Left colon (tissue), 2 donors: ENCODE measurements around the gene OVOL2. TPM values are rescaled to one million over a fixed set of nuclear protein-coding genes. Genes with fewer than 3 reads are reported as not detected.
A peak's percentile ranks its signal among the peaks of the same experiment; 100 is the strongest.
"Not testable (repeated sequence)": the region's sequence is repeated elsewhere in the genome, so short reads cannot be mapped to it uniquely, and the experiment has no call there.

Source experiments
- ATAC-seq: fragments of 200-7000 bp; cut with Tn5 transposase; one replicate; pipeline ENCODE4 v1.9.1; 2020; ENCODE audit warnings: mild to moderate bottlenecking, moderate library complexity
- DNase-seq, 2 donors: peaks; one replicate each; pipeline ENCODE4 v3.0.0-alpha.2; 2020
- intact Hi-C, 2 donors: fragments of 100-400 bp; cut with DNase I in 1 of 2; cut with micrococcal nuclease in 1 of 2; formaldehyde crosslinking; loops; one replicate each; pipeline versions ENCODE4 v1.11.2 to v1.14.0; 2022; cut with DNase I, micrococcal nuclease
- long read RNA-seq: library from polyadenylated mRNA; unstranded; transcript quantifications from one replicate; pipeline ENCODE4 v2.0.0, GENCODE V29; 2021
- total RNA-seq, 2 donors: library from RNA; stranded (reverse); fragmentation: NEBNext Ultra II Directional; extraction: Animal tissue kit (Norgen Biotek cat#: 25700); gene quantifications; one replicate each; pipeline ENCODE4 v1.2.1, GENCODE V29; 2021
- donor health status: DM: no; HTN: no; CAD: no.
- donor health status: DM: yes; HTN: yes; CAD: no.

OVOL2 gene
- total RNA-seq, result 10 to 100 TPM; 17.0 to 21.7 TPM
- long read RNA-seq, transcript OVOL2-201 (4 exons, 1,555 nt), result major isoform, 8 of 18 reads
- long read RNA-seq, partial matches to known transcripts, result 5 of 18 reads
- long read RNA-seq, other reads (novel, unspliced or antisense), result 5 of 18 reads

GRCh38 chr20:18057101-18057993 is at the start of gene OVOL2:
Gene OVOL2 (minus strand): TSS chr20:18057916. CDS start chr20:18057634, 282 bp downstream.
- DNase-seq (peak; percentile 91 to 96), ATAC-seq (peak; percentile 68)
- intact Hi-C loops, result no loop called here

DNA sequence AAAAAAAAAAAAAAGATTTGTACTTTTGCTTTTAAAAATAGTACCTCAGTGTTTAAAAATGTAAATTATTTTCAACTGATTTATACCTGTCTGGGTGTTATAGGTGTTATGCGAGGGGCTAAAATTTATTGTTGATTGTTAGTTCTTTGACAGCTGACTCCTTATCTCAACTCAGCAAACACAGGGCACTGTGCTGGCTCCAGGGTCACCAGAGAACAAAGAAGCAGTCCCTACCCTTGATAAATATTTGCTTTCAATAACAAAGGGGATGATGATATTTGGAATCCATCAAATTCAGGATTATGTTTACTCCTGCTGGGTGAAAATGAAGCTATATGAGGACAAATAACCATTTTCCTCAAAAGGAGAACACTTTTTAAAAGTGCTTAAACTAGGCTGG is 45.8 kb upstream of the OVOL2 start:
- no peak for DNase-seq
- intact Hi-C loops, result no loop called here

DNA sequence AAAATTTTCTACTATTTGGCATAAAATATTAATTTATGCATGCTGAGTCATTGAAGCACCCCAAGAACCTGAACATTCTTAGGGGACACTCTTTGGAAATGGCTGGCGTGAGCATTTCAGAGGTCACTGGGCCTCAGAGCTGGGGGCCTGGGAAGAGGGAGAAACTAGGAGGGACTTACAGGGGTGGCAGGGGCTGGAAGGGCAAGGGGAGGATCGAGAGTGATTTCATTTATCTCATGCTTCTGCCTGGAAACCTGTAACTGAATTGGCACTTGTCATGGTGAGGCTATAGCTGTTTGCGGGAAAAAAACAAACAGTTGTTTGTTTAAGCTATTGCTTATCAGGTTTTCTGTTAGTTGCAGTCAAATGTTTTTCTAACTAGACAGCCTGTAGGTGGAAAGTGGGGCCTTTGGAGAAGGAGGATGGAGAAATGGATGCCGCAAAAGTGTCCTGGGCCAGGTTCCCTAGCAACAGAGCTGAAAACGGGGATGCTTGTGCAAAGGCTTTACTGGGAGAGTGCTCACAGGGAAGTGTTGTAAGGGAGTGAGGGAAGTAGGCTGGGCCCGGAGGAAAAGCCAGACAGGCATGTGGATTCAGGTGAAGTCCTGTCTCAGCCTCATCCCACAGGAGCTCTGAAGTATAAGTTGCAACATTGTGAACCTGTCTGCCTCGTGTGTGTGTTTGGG is 43.6 kb upstream of the OVOL2 start:
- peak; percentile 30 for ATAC-seq
- DNase-seq, result no peak
- intact Hi-C loops, result no loop called here

More for the DNA sequence above, 45.8 kb upstream of the OVOL2 start:
- ATAC-seq, result peak; percentile 93

DNA sequence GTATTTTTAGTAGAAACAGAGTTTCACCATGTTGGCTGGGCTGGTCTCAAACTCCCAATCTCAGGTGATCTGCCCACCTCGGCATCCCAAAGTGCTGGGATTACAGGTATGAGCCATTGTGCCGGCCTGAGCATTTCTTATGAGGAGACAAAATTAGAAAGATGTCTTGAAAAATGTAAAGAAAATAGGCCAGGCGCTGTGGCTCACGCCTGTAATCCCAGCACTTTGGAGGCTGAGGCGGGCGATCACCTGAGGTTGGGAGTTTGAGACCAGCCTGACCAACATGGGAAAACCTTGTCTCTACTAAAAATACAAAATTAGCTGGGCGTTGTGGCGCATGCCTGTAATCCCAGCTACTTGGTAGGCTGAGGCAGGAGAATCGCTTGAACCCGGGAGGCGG is 42.9 kb upstream of the OVOL2 start:
- intact Hi-C loops, DNase-seq, ATAC-seq: not testable (repeated sequence)

DNA sequence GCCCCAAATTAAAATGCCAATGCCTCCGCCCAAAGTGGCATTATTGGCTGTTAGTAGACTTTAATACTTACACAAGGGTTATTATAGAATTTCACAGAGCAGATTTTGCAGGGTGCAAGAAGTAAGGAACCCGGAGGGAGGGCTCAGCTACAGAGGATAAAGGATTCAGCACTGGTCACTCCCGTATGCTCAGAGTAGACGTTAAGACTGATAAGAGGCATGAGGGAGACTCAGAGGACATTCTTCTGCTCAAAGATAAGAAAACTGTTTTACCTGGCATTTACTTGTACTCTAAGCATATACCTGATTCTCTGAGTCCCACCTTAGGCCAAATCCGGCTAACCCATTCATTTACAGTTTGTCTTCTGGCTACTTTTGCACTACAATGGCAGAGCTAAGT is 36.5 kb upstream of the OVOL2 start:
- no peak for DNase-seq

DNA sequence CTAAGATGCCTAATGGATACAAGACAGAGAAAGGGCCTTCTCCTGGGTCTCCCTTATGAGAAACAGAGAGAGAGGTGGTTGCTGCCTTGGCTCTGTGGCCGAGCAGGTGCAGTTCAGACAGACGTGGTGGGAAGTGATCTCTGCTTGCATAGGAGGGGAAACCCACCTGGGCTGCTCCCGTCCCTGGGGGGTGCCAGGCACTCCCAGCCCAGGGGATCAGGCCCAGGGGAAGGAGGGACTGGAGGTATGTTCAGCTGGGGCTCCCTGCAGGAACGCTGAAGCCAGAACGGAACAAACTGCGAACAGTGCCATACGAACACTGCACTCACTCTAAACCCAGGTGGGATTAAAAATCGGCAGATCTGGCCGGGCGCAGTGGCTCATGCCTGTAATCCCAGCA is 35.7 kb upstream of the OVOL2 start:
- ATAC-seq (no peak), DNase-seq (no peak)
- intact Hi-C loops, result no loop called here

More for the DNA sequence above, 36.5 kb upstream of the OVOL2 start:
- peak; percentile 48 for ATAC-seq
- intact Hi-C loops, result no loop called here

GRCh38 chr20:18092890-18093289 is 35.2 kb upstream of the OVOL2 start:
- DNase-seq (no peak), ATAC-seq (no peak)
- intact Hi-C loops, result no loop called here

GRCh38 chr20:18091623-18092022 is 33.9 kb upstream of the OVOL2 start:
- ATAC-seq (peak; percentile 95), DNase-seq (no peak)
- intact Hi-C loops, result no loop called here

DNA sequence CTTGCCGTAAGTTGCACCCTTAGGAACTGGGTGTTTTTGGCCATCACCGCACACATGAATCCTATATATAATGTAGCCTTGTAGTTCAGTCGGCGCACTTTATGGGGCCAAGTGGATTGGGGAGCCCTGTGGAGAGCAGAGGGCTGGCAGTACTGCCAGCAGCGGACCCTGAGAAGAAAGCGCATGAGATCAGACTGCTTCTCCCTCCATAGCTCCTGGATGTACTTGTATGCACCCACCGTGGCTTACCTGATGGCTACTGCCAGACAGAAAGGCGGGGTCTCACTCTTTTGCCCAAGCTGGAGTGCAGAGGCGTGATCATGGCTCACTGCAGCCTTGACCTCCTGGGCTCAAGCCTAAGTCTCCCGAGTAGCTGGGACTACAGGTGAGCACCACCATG is 32.8 kb upstream of the OVOL2 start:
- intact Hi-C loops, result no loop called here

DNA sequence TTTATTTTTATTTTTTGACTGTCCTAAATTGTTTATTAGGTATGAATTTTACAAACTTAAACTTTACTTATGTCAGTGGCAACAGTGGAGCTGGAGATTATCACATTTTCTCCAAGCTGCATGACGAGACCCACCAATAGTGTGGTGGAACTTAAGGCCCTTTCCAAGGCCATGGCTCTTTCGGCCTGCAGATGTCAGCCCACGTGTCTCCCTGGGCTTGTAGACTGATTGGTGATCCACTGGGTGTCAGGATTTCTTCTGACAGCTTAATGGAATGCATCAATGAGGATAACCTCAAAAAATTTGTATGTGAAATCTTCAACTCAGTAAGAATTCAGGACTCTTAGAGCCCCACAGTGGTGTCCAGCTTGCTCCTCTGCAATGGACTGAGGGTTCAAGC is 32.3 kb upstream of the OVOL2 start:
- no peak for ATAC-seq

More for the DNA sequence above, 32.8 kb upstream of the OVOL2 start:
- ATAC-seq, result no peak
- no peak for DNase-seq

GRCh38 chr20:18088841-18089240 is 31.1 kb upstream of the OVOL2 start:
- ATAC-seq, DNase-seq, intact Hi-C loops: not testable (repeated sequence)

More for the DNA sequence above, 32.3 kb upstream of the OVOL2 start:
- intact Hi-C loops, result no loop called here
- DNase-seq, result no peak

GRCh38 chr20:18088298-18088697 is 30.6 kb upstream of the OVOL2 start:
- intact Hi-C loops, DNase-seq, ATAC-seq: not testable (repeated sequence)

DNA sequence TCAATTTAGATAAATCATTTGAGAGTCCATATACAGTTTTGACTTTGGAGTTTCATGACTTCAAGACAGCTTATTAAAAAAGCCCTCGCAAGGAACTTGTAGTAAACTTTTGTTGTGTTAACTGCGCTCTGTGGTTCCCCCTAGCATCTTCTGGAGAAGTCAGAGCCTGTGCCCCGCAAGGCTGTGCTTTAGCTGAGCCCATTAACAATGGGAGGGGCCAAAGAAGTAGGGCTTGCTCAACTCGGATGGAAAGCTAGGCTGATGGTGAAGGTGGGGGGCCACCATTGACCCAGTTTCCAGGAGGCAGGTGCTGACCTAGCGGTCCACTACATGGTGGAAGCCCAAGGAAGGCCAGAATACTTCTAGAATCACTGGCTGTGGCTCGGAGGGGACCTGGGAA is 29.3 kb upstream of the OVOL2 start:
- intact Hi-C loops, result no loop called here
- ATAC-seq (no peak), DNase-seq (no peak)

- ATAC-seq, intact Hi-C loops, DNase-seq: not testable (repeated sequence)
Measured at GRCh38 chr20:18080836-18081235, 23.1 kb upstream of the OVOL2 start.

DNA sequence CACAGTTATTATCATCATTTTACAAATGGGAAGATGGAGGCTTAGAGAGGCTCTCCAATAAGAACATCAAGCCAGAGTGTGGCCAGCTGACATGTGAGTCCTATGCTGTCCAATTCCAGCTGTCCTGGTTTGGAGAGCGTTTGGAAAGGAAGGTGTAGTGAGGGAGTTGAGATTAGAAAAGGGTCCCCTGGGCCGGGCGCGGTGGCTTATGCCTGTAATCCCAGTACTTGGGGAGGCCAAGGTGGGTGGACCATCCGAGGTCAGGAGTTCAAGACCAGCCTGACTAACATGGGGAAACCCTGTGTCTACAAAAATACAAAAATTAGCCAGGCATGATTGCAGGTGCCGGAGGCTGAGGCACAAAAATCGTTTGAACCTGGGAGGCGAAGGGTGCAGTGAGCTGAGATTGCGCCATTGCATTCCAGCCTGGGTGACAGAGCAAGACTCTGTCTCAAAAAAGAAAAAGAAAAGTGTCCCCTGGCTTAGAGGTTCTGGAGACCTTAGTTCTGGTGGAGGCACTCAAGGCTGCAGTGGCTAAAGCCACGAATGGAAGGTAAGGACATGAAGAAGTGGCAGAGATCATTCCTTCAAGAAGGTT is 22.1 kb upstream of the OVOL2 start:
- no peak for ATAC-seq
- no peak for DNase-seq
- intact Hi-C loops, result no loop called here

DNA sequence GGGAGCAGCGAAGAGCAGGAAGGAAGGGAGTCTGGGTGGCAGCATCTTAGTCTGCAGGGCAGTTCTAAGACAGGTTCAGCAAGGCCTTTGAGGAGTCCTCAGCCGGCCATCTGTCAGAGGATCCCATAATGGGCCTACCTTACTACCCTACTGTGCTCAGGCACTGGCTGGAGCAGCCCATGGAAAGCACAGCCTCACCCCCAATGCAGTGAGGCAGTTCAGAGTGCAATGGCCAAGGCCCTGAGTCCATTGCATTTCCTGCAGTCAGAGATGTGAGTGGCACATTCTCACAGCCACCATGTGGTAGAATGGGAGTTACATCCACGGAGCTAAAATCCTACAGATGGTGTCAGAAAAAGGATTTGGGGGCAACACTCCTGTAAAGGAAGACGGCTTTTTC is 19.4 kb upstream of the OVOL2 start:
- peak; percentile 80 for ATAC-seq

GRCh38 chr20:18072532-18072931 is 14.8 kb upstream of the OVOL2 start:
- intact Hi-C loops, result no loop called here
- ATAC-seq, result no peak
- no peak for DNase-seq

More for the DNA sequence above, 19.4 kb upstream of the OVOL2 start:
- DNase-seq, result peak in 1 of 2 donors; percentile 12
- intact Hi-C loops, result no loop called here

DNA sequence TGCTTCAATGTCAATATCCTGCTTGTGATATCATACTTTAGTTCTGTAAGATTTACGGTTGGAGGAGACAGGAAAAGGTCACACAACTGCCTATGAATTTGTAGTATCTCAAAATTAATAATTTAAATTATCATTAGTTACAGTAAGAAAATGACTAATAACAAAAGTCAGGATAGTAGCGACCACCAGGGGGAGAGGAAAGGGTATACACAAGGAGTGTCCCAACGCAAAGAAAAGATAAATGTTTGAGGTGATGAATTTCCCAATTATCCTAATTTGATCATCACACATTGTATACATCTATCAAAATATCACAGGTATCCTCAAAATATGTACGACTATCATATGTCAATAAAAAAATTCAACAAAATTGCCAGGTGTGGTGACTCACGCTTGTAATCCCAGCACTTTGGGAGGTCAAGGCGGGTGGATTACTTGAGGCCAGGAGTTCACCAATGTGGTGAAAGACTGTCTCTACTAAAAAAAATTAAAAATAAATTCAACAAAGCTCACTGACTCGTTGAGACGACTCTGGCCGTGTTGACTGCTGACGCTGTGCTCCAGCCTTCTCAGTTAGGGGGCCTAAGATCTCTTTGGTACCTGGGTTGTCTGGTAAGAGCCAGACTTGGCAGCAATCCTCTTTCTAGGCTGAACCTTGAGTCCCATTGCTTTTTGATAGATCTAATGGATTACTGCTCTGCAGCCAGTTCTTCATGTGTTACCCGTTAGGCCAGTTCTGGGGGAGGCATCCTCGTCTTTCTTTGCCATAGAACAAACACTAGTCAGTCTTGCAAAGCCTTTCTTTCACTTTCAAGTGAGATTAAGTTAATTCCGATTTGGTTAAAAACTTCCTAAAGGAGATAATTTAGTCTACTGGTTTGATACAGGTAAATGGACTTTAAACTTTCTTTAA is 9.0 kb upstream of the OVOL2 start:
- DNase-seq (no peak), ATAC-seq (no peak)

More for the DNA sequence above, 9.0 kb upstream of the OVOL2 start:
- intact Hi-C loops, result no loop called here
